DMS79 treated with DMSO at 0.1 percent for 48 hours (cell line): ENCODE data around the gene KRTAP10-7.
"Not testable (repeated sequence)": the region's sequence is repeated elsewhere in the genome, so short reads cannot be mapped to it uniquely, and the experiment has no call there.

Experiments used
- DNase-seq: peaks from one replicate; lab custom pipeline; 2025; lab: John Stamatoyannopoulos, UW

Gene KRTAP10-7

GRCh38 chr21:44612029-44612486 is 11.7 kb downstream of the KRTAP10-7 start, which contains the start of gene KRTAP10-8:
Gene KRTAP10-8, plus strand, starts transcription at chr21:44612079. Its CDS starts 22 bp downstream, at chr21:44612101.
- no peak for DNase-seq

- DNase-seq: no peak
Measured at GRCh38 chr21:44612669-44613229, 12.4 kb downstream of the KRTAP10-7 start.

GRCh38 chr21:44613386-44614155 is 13.2 kb downstream of the KRTAP10-7 start:
- DNase-seq: no peak

GRCh38 chr21:44614161-44614631 is 13.8 kb downstream of the KRTAP10-7 start:
- DNase-seq: no peak

- DNase-seq: no peak
Measured at GRCh38 chr21:44614961-44615391, 14.6 kb downstream of the KRTAP10-7 start.

GRCh38 chr21:44615466-44615865 is 15.1 kb downstream of the KRTAP10-7 start:
- no peak for DNase-seq

- DNase-seq: no peak
Measured at GRCh38 chr21:44615911-44616590, 15.7 kb downstream of the KRTAP10-7 start.

GRCh38 chr21:44616591-44616926 is 16.2 kb downstream of the KRTAP10-7 start:
- DNase-seq: peak; percentile 23

- DNase-seq: no peak
Measured at GRCh38 chr21:44617071-44617501, 16.7 kb downstream of the KRTAP10-7 start.

GRCh38 chr21:44618504-44618903 is 18.1 kb downstream of the KRTAP10-7 start:
- DNase-seq: no peak

GRCh38 chr21:44618909-44619308 is 18.5 kb downstream of the KRTAP10-7 start:
- DNase-seq: no peak

GRCh38 chr21:44619886-44620285 is 19.5 kb downstream of the KRTAP10-7 start:
- DNase-seq: no peak

- DNase-seq: no peak
Measured at GRCh38 chr21:44623575-44623974, 23.2 kb downstream of the KRTAP10-7 start.

GRCh38 chr21:44625756-44626155 is 25.4 kb downstream of the KRTAP10-7 start:
- no peak for DNase-seq

- no peak for DNase-seq
Measured at GRCh38 chr21:44626262-44626661, 25.9 kb downstream of the KRTAP10-7 start.

GRCh38 chr21:44626673-44627143 is 26.3 kb downstream of the KRTAP10-7 start, which contains the start of gene KRTAP10-9:
Gene KRTAP10-9, plus strand, starts transcription at chr21:44627093. Its CDS starts 79 bp downstream, at chr21:44627172.
- no peak for DNase-seq

GRCh38 chr21:44627181-44627822 is 26.9 kb downstream of the KRTAP10-7 start:
- DNase-seq: not testable (repeated sequence)

GRCh38 chr21:44627831-44628233 is 27.4 kb downstream of the KRTAP10-7 start:
- not testable (repeated sequence) for DNase-seq

GRCh38 chr21:44628707-44629391 is 28.5 kb downstream of the KRTAP10-7 start:
- DNase-seq: no peak

GRCh38 chr21:44630440-44630839 is 30.0 kb downstream of the KRTAP10-7 start:
- DNase-seq: no peak

- no peak for DNase-seq
Measured at GRCh38 chr21:44632067-44632466, 31.7 kb downstream of the KRTAP10-7 start.
